ENCODE results near the gene NECAB2.

Gene NECAB2

GRCh38 chr16:84045001-84045817 lies 77.2 kb downstream of the NECAB2 start:
- no peak for DNase-seq (ENCODE audit: low read depth in 2 of 2)

- DNase-seq (ENCODE audit: low read depth in 2 of 2), result no peak
These were observed 77.9 kb downstream of the NECAB2 start for GRCh38 chr16:84045818-84046470.

- DNase-seq (ENCODE audit: low read depth in 2 of 2), result no peak
These were observed 79.2 kb downstream of the NECAB2 start for GRCh38 chr16:84047206-84047605.

GRCh38 chr16:84047626-84048025 lies 79.6 kb downstream of the NECAB2 start:
- DNase-seq (ENCODE audit: low read depth in 2 of 2), result no peak

GRCh38 chr16:84048270-84048669 lies 80.2 kb downstream of the NECAB2 start:
- DNase-seq (ENCODE audit: low read depth in 2 of 2), result no peak

- DNase-seq (ENCODE audit: low read depth in 2 of 2), result no peak
These were observed 80.8 kb downstream of the NECAB2 start for GRCh38 chr16:84048871-84049270.

GRCh38 chr16:84049403-84050060 lies 81.5 kb downstream of the NECAB2 start:
- no peak for DNase-seq (ENCODE audit: low read depth in 2 of 2)

GRCh38 chr16:84050316-84050715 lies 82.3 kb downstream of the NECAB2 start:
- no peak for DNase-seq (ENCODE audit: low read depth in 2 of 2)

- DNase-seq (ENCODE audit: low read depth in 2 of 2), result no peak
These were observed 84.1 kb downstream of the NECAB2 start for GRCh38 chr16:84052071-84052622.

All from stimulated activated CD8-positive, alpha-beta memory T cell treated with anti-CD3 and anti-CD28 coated beads, Interleukin-15, amount 100 ng/mL, for 4 hours (primary cell).